PC-9 (cell line): Measurements from ENCODE around the gene SPA17. TPM values are rescaled to one million over a fixed set of nuclear protein-coding genes. Genes with fewer than 3 reads are reported as not detected.

ENCODE experiments used
- BruUV-seq: library from RNA; stranded (reverse); fragments of 400-500 nt; replicated peaks from 2 replicates; lab custom pipeline; 2021; lab: Mats Ljungman, UMichigan
- CTCF ChIA-PET: fragments of 300-600 bp; sonication (Branson Sonifier 250); formaldehyde crosslinking; loops from one replicate; lab custom pipeline; 2022; ENCODE audit warnings: antibody characterized with exemption; lab: Charles Lee
- POLR2A ChIA-PET: fragments of 300-600 bp; sonication (Branson Sonifier 250); formaldehyde crosslinking; loops from one replicate; lab custom pipeline; 2022; ENCODE audit warnings: antibody characterized with exemption; ENCODE audit not compliant: unreplicated experiment; lab: Charles Lee
- DNase-seq, 2 experiments: peaks; one replicate each; pipeline versions ENCODE4 v3.0.0 to v3.0.0-alpha.2; 2015 to 2022; ENCODE audit warnings: mixed read lengths in 1 of 2
- H2AFZ ChIP-seq: fragments of 200-600 bp; sonication (generic); 2 replicates; pipeline ENCODE4 v1.8.1; 2017; ENCODE audit warnings: antibody characterized with exemption
- H3F3A ChIP-seq: fragments of 200-600 bp; sonication (generic); 2 replicates; pipeline ENCODE4 v1.8.1; 2017; ENCODE audit warnings: antibody characterized with exemption, mild to moderate bottlenecking, low read depth; ENCODE audit not compliant: insufficient read depth
- H3K27ac ChIP-seq: fragments of 200-600 bp; sonication (generic); 2 replicates; pipeline ENCODE4 v1.6.1; 2016; ENCODE audit warnings: mixed run types
- H3K27me3 ChIP-seq: fragments of 200-600 bp; sonication (generic); 2 replicates; pipeline ENCODE4 v1.6.1; 2016; ENCODE audit warnings: low read depth, mixed run types; ENCODE audit not compliant: insufficient read depth
- H3K36me3 ChIP-seq: fragments of 200-600 bp; sonication (generic); 2 replicates; pipeline ENCODE4 v1.6.1; 2016; ENCODE audit warnings: low read depth, mixed run types
- H3K4me1 ChIP-seq: fragments of 200-600 bp; sonication (generic); replicated peaks from 2 replicates; pipeline ENCODE4 v1.6.1; 2016; ENCODE audit warnings: mixed run types; ENCODE audit not compliant: insufficient read depth
- H3K4me2 ChIP-seq: fragments of 200-600 bp; sonication (generic); 2 replicates; pipeline ENCODE4 v1.6.1; 2017; ENCODE audit warnings: mixed run types
- H3K4me3 ChIP-seq: fragments of 200-600 bp; sonication (generic); 2 replicates; pipeline ENCODE4 v1.6.1; 2016; ENCODE audit warnings: mixed run types
- H3K79me2 ChIP-seq: fragments of 200-600 bp; sonication (generic); 2 replicates; pipeline ENCODE4 v1.6.1; 2017; ENCODE audit warnings: low read depth, mixed run types
- H3K9me2 ChIP-seq: fragments of 200-600 bp; sonication (generic); 2 replicates; pipeline ENCODE4 v1.8.1; 2017; ENCODE audit warnings: mild to moderate bottlenecking; ENCODE audit not compliant: insufficient read depth
- H3K9me3 ChIP-seq: fragments of 200-600 bp; sonication (generic); 2 replicates; pipeline ENCODE4 v1.8.1; 2016; ENCODE audit warnings: low read depth; ENCODE audit not compliant: insufficient read depth
- H4K20me1 ChIP-seq: fragments of 200-600 bp; sonication (generic); 2 replicates; pipeline ENCODE4 v1.8.1; 2017; ENCODE audit not compliant: insufficient read depth
- EZH2 ChIP-seq: fragments of 200-600 bp; sonication (generic); IDR thresholded peaks from 2 replicates; pipeline ENCODE4 v1.8.0; 2017; ENCODE audit warnings: antibody characterized with exemption, low read depth
- intact Hi-C: fragments of 100-400 bp; cut with micrococcal nuclease; formaldehyde crosslinking; loops from one replicate; pipeline ENCODE4 v1.10.0; 2022; ENCODE audit not compliant: unreplicated experiment
- total RNA-seq: library from RNA; stranded (reverse); gene quantifications from 2 replicates; pipeline ENCODE4 v1.2.3, GENCODE V29; 2021
- TF ChIP-seq, protein P1 (sequence below): fragments of 200-600 bp; sonication (generic); conservative IDR thresholded peaks from 2 replicates; pipeline ENCODE4 v1.6.1; 2017; ENCODE audit warnings: mixed run types, antibody characterized with exemption, mild to moderate bottlenecking, moderate library complexity

Gene SPA17
- total RNA-seq, 1 experiment from 2014 or later: 15.7 TPM

DNA sequence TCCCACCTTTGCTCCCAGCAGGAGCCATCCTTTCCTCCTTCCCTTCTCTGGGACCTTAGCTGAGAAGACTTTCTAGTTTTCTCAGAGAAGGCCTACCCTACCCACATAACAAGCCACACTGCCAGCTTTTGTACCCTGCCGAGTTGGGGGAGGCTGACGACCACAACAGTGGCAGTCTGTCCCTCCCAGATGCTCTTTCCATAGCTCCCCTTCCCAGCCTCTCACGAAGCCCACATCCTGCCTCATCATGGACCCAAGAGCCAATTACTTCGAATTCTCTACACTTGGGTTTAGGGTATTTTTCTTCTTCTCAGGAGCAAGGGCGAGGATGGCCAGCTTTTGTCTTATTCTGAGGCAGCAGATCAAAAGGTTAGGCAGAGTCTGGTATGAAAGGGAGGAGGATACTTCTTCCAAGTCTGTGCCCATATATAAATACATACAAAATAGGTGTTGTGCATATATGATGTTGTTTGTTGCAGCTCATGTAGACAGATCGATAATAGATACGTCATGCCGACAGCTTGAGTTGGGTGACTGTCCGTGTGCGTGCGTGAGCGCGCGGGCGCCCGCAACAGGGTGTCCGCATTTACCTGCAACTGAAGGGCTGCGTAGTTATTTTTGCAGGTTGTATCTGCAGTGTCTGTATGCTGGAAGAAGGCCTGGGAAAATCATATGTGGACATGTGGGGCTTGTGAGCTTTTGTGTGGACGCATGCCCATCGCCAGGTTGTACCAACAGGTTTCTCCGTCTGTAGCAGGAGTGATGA, 65.2 kb downstream of the SPA17 start:
- Histone ChIP-seq H3F3A (peaks cover 13% of the 10 kb centered on the region; the same call in 1 of the 2 replicates), H3K79me2 (no peaks in the 10 kb centered on the region), H3K27me3 (no peaks in the 10 kb centered on the region; the same call in 1 of the 2 replicates), H3K4me3 (peak overlapping the region; percentile 73; the same call in 1 of the 2 replicates), H3K9me3 (no peaks in the 10 kb centered on the region), H3K27ac (no peak overlapping the region), H2AFZ (peak overlapping the region; percentile 76; the same call in 1 of the 2 replicates), H4K20me1 (no peaks in the 10 kb centered on the region), H3K36me3 (no peaks in the 10 kb centered on the region), H3K4me2 (peak overlapping the region; percentile 99), H3K9me2 (no peaks in the 10 kb centered on the region), H3K4me1 (peaks cover 3% of the 10 kb centered on the region; the same call in 1 of the 2 replicates)
- intact Hi-C loops: no loop called here
- ChIA-PET POLR2A (interaction anchor here (1.0 kb wide), 1 partner anchor 14 kb away, joined by 4 read pairs; no protein-coding TSS in a partner anchor), CTCF (no interaction called here)
- DNase-seq: no peak
- no TSS peak for BruUV-seq
- TF ChIP-seq, protein P1, sequence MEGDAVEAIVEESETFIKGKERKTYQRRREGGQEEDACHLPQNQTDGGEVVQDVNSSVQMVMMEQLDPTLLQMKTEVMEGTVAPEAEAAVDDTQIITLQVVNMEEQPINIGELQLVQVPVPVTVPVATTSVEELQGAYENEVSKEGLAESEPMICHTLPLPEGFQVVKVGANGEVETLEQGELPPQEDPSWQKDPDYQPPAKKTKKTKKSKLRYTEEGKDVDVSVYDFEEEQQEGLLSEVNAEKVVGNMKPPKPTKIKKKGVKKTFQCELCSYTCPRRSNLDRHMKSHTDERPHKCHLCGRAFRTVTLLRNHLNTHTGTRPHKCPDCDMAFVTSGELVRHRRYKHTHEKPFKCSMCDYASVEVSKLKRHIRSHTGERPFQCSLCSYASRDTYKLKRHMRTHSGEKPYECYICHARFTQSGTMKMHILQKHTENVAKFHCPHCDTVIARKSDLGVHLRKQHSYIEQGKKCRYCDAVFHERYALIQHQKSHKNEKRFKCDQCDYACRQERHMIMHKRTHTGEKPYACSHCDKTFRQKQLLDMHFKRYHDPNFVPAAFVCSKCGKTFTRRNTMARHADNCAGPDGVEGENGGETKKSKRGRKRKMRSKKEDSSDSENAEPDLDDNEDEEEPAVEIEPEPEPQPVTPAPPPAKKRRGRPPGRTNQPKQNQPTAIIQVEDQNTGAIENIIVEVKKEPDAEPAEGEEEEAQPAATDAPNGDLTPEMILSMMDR: no peak

DNA sequence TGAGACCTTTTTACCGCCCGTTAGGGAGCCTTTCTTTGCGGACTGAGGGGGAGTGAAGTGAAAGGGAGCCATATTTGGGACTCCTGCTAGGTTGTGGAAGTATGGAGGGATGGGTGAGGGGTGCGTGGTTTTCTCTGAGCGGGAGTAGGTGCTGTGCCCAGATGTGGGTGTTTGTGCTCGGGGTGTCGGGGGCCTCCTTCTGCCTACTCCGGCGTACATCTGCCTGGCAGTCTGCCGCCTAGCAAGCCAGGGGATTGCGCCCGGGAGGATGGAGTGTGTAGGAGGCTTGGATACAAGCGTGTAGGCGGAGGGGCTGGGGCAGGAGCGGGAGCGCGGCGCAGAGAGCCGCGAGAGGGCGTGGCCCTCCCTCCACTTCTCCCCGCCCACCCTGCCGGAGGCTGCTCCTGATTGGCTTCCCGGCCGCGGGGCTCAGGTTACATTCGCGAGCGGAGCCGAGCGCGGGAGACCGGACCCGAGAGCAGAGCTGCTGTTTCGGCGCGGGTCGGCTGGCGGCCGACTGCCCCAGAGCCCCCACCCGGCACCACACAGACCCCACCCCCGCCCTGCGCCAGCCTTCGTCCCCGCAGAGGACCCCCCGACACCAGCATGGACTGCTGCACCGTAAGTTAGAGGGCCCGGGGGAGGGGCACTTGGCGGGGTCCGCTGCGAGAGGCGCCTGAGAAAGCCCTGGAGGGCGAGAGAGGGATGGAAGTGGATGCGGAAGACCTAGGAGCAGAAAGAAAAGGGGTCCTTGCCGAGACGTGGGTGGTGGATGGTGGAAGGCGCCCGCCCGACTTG, 66.0 kb downstream of the SPA17 start, which contains the start of gene NRGN:
NRGN (plus strand) TSS at position 464 of the 798 bp plus-strand sequence; CDS start at position 607, 143 bp downstream.
- Histone ChIP-seq H3K9me2 (no peaks in the 10 kb centered on the region), H3K4me3 (peak within 1 kb of the TSS; percentile 73), H3K9me3 (no peaks in the 10 kb centered on the region), H4K20me1 (no peaks in the 10 kb centered on the region), H3K4me2 (peak within 1 kb of the TSS; percentile 99), H3K79me2 (no peaks in the 10 kb centered on the region), H3K4me1 (peaks cover 3% of the 10 kb centered on the region; the same call in 1 of the 2 replicates), H3K27me3 (no peaks in the 10 kb centered on the region; the same call in 1 of the 2 replicates), H3K36me3 (no peaks in the 10 kb centered on the region), H3F3A (peaks cover 13% of the 10 kb centered on the region; the same call in 1 of the 2 replicates), H2AFZ (peak within 1 kb of the TSS; percentile 85), H3K27ac (no peak within 1 kb of the TSS)
- POLR2A ChIA-PET: interaction anchor here (1.0 kb wide), 1 partner anchor 13 kb away, joined by 4 read pairs; no protein-coding TSS in a partner anchor
- intact Hi-C loops: loop anchor here (10.0 kb wide), 1 partner anchor 55 kb away; no protein-coding TSS in a partner anchor
- TF ChIP-seq EZH2: no peak
- TF ChIP-seq, protein P1: no peak
- peak; percentile 76 to 89 for DNase-seq
- CTCF ChIA-PET: no interaction called here
- no TSS peak for BruUV-seq
